ENCODE results near the gene RPL3.

GRCh38 chr22:39317775-39318506 lies 1.5 kb downstream of the RPL3 start:
- no peak for TF ChIP-seq ATF6 (CRISPR knock-in tag; IDR thresholded peaks at IDR 0.05)
- TF ChIP-seq JUN (CRISPR knock-in tag; IDR thresholded peaks at IDR 0.05) = no peak
- no peak for TF ChIP-seq CTCF (IDR thresholded peaks at IDR 0.05)
- TF ChIP-seq IRF1 (CRISPR knock-in tag; IDR thresholded peaks at IDR 0.05) = no peak
